Esophagus squamous epithelium (tissue), 4 donors: Measurements from ENCODE around the gene PPHLN1.

Experiments
- POLR2A ChIP-seq, 4 donors: fragments of 450-650 bp; IDR thresholded peaks; one replicate each; pipeline ENCODE4 v1.6.1; 2017; ENCODE audit warnings: antibody characterized with exemption in 4 of 4, mild to moderate bottlenecking in 4 of 4, moderate library complexity in 3 of 4
- TF ChIP-seq, protein P1 (sequence below), 6 experiments: fragments of 450-650 bp in 4 of 6; fragments of 200-600 bp in 2 of 6; sonication (generic) in 2 of 6; IDR thresholded peaks; one replicate each; pipeline ENCODE4 v1.5.1; 2016 to 2019; ENCODE audit warnings: antibody characterized with exemption in 6 of 6, mild to moderate bottlenecking in 4 of 6, moderate library complexity in 4 of 6

DNA sequence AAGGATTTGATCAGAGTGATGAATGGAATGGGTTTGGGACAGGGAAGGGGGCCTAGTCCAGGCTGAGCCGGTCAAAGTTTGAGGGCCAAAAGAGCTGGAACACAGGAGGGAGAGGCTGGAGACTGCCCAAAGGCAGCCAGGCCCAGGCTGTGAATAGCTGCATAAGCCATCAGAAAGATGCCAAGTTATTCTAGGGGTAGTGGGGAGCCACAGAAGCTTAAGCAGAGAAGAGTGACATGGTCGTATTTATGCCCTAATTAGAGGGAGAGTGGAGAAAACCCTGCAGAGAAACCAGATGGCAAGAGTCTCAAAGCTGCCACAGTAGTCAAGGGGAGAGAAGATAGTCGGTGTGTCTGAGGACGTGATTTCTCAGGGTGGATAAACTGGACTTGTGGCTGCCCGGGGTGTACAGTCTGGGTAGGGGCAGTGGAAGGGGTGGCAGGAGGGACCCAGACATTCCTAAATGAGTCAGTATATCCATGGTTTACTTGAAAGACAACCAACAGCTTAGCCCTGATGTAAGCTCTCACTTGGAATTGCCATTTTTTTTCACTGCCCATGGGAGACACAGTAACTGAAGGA lies 164.4 kb downstream of the PPHLN1 start:
- no peak for TF ChIP-seq POLR2A (IDR thresholded peaks at IDR 0.05)
- TF ChIP-seq, protein P1, sequence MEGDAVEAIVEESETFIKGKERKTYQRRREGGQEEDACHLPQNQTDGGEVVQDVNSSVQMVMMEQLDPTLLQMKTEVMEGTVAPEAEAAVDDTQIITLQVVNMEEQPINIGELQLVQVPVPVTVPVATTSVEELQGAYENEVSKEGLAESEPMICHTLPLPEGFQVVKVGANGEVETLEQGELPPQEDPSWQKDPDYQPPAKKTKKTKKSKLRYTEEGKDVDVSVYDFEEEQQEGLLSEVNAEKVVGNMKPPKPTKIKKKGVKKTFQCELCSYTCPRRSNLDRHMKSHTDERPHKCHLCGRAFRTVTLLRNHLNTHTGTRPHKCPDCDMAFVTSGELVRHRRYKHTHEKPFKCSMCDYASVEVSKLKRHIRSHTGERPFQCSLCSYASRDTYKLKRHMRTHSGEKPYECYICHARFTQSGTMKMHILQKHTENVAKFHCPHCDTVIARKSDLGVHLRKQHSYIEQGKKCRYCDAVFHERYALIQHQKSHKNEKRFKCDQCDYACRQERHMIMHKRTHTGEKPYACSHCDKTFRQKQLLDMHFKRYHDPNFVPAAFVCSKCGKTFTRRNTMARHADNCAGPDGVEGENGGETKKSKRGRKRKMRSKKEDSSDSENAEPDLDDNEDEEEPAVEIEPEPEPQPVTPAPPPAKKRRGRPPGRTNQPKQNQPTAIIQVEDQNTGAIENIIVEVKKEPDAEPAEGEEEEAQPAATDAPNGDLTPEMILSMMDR (IDR thresholded peaks at IDR 0.05), result no peak
